Adrenal gland (tissue), 12 donors: ENCODE data around the gene PSORS1C1. TPM values are rescaled to one million over a fixed set of nuclear protein-coding genes. Genes with fewer than 3 reads are reported as not detected.

Experiments used
- DNase-seq, 7 donors: peaks; one replicate each; pipeline ENCODE4 v3.0.0-alpha.2; 2019 to 2020
- H3K27ac ChIP-seq, 5 donors: fragments of 200-600 bp; sonication (generic) in 4 of 5; 1 replicate in 3 of 5; 2 replicates in 2 of 5; pipeline versions ENCODE4 v1.5.1 to v1.8.0; 2016 to 2020; ENCODE audit warnings: mild to moderate bottlenecking in 1 of 5
- H3K27me3 ChIP-seq: fragments of 200-600 bp; 2 replicates; pipeline ENCODE4 v1.8.0; 2021
- H3K36me3 ChIP-seq, 2 donors: fragments of 200-600 bp; replicated peaks in 1 of 2; 1 replicate in 1 of 2; 2 replicates in 1 of 2; pipeline versions ENCODE4 v1.5.1 to v1.8.0; 2018 to 2022
- H3K4me1 ChIP-seq, 2 donors: fragments of 200-600 bp; replicated peaks in 1 of 2; 1 replicate in 1 of 2; 2 replicates in 1 of 2; pipeline versions ENCODE4 v1.5.1 to v1.8.0; 2018 to 2021
- H3K4me3 ChIP-seq, 4 donors: fragments of 200-600 bp; sonication (generic) in 3 of 4; one replicate each; pipeline ENCODE4 v1.5.1; 2016 to 2018
- H3K9me3 ChIP-seq, 3 donors: fragments of 200-600 bp; sonication (generic) in 1 of 3; replicated peaks in 1 of 3; 1 replicate in 2 of 3; 2 replicates in 1 of 3; pipeline versions ENCODE4 v1.5.1 to v1.8.0; 2016 to 2021
- POLR2A ChIP-seq, 2 donors: fragments of 450-650 bp; IDR thresholded peaks; one replicate each; pipeline ENCODE4 v1.6.1; 2017; ENCODE audit warnings: antibody characterized with exemption in 2 of 2, mild to moderate bottlenecking in 2 of 2, moderate library complexity in 1 of 2
- WGBS, 4 donors: extraction: QIAGEN DNeasy Blood & Tissue Kit in 2 of 4; methylation state at CpG; one replicate each; pipeline versions ENCODE4 v1.1.5 to v1.1.7; 2013 to 2017; 5-methylcytosine and 5-hydroxymethylcytosine counted together
- intact Hi-C, 2 donors: fragments of 100-400 bp; cut with DNase I; formaldehyde crosslinking; loops; one replicate each; pipeline versions ENCODE4 v1.14.1 to v1.15.0; 2022 to 2023
- polyA plus RNA-seq, 3 donors: library from polyadenylated mRNA; stranded (reverse); fragments of 200-250 nt in 2 of 3; fragments of 350-450 nt in 1 of 3; fragmentation: Illumina TruSeq in 1 of 3; extraction: RNeasy Lipid Tissue Mini Kit (QIAGEN cat#74804) in 1 of 3; gene quantifications; one replicate each; pipeline ENCODE4 v1.2.3, GENCODE V29; 2013 to 2014
- total RNA-seq, 9 donors: library from RNA; depleted of rRNA in 4 of 9; stranded (reverse); fragments of >200 nt in 4 of 9; fragments of 120-200 nt in 1 of 9; fragmentation: NEBNext Ultra II Directional in 1 of 9; extraction: Animal tissue kit (Norgen Biotek cat#: 25700) in 1 of 9; gene quantifications; one replicate each; pipeline versions ENCODE4 v1.1.0 to v1.2.4, GENCODE V29; 2013 to 2023
- TF ChIP-seq, protein P1 (sequence below), 6 experiments: fragments of 450-650 bp in 4 of 6; fragments of 200-600 bp in 2 of 6; sonication (generic) in 1 of 6; IDR thresholded peaks; 1 replicate in 5 of 6; 2 replicates in 1 of 6; pipeline versions ENCODE4 v1.5.1 to v1.8.0; 2016 to 2021; ENCODE audit warnings: antibody characterized with exemption in 6 of 6, mild to moderate bottlenecking in 2 of 6, moderate library complexity in 1 of 6
- donor health status: healthy with polysubstance abuse.
- donor health status: Bipolar disorder and iron deficiency.
- donor health status: DM: yes; HTN: yes; CAD: no.
- donor health status: DM: no; HTN: no; CAD: no.
- donor health status: DM: no; HTN: no; CAD: no.
- donor health status: DM: yes; HTN: yes; CAD: no.

PSORS1C1 gene
- total and polyA plus RNA-seq, 12 donors, result 0.06 to 5.1 (median 0.61) TPM

GRCh38 chr6:31173406-31173805 is 58.8 kb downstream of the PSORS1C1 start:
- Histone ChIP-seq H3K9me3 (no peaks in the 10 kb centered on the region), H3K27ac (no peak overlapping the region), H3K4me1 (no peaks in the 10 kb centered on the region), H3K4me3 (no peak overlapping the region), H3K36me3 (no peaks in the 10 kb centered on the region), H3K27me3 (no peaks in the 10 kb centered on the region)
- no peak for DNase-seq
- WGBS, 4 donors, result 38 to 79% (median 65%) methylated on average over 2 to 3 of the region's 3 CpGs
- intact Hi-C loops, result loop anchor here in 1 of 2 donors (10.0 kb wide), 1 partner anchor 1031 kb away; no protein-coding TSS in a partner anchor
- TF ChIP-seq POLR2A (IDR thresholded peaks at IDR 0.05), result no peak
- TF ChIP-seq, protein P1, sequence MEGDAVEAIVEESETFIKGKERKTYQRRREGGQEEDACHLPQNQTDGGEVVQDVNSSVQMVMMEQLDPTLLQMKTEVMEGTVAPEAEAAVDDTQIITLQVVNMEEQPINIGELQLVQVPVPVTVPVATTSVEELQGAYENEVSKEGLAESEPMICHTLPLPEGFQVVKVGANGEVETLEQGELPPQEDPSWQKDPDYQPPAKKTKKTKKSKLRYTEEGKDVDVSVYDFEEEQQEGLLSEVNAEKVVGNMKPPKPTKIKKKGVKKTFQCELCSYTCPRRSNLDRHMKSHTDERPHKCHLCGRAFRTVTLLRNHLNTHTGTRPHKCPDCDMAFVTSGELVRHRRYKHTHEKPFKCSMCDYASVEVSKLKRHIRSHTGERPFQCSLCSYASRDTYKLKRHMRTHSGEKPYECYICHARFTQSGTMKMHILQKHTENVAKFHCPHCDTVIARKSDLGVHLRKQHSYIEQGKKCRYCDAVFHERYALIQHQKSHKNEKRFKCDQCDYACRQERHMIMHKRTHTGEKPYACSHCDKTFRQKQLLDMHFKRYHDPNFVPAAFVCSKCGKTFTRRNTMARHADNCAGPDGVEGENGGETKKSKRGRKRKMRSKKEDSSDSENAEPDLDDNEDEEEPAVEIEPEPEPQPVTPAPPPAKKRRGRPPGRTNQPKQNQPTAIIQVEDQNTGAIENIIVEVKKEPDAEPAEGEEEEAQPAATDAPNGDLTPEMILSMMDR (IDR thresholded peaks at IDR 0.05), result no peak

DNA sequence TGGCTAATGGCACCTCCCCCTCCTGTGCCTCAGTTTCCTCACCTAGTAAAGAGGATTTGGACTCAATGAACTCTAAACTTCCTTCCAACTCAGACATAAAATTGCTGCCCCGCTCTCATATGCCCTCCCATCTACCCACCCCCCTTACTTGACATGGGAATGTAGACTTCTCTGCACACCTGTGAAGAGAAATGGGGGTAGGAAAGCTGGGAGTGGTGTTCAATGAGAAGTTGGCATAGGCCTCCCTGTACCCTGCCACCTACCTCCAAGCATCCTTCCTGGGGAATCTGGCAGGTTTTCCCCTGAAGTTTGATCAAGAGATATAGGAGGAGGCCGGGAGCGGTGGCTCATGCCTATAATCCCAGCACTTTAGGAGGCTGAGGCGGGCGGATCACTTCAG is 59.8 kb downstream of the PSORS1C1 start:
- 78 to 93% (median 83%) methylated on average over 5 of the region's 5 CpGs for WGBS, 4 donors
- DNase-seq, result no peak
- TF ChIP-seq, protein P1 (IDR thresholded peaks at IDR 0.05), result no peak
- no peak for TF ChIP-seq POLR2A (IDR thresholded peaks at IDR 0.05)
- Histone ChIP-seq H3K9me3 (no peaks in the 10 kb centered on the region), H3K27ac (no peak overlapping the region), H3K27me3 (no peaks in the 10 kb centered on the region), H3K4me3 (no peak overlapping the region), H3K36me3 (no peaks in the 10 kb centered on the region), H3K4me1 (no peaks in the 10 kb centered on the region)
- intact Hi-C loops, result loop anchor here in 1 of 2 donors (10.0 kb wide), 1 partner anchor 1030 kb away; no protein-coding TSS in a partner anchor

DNA sequence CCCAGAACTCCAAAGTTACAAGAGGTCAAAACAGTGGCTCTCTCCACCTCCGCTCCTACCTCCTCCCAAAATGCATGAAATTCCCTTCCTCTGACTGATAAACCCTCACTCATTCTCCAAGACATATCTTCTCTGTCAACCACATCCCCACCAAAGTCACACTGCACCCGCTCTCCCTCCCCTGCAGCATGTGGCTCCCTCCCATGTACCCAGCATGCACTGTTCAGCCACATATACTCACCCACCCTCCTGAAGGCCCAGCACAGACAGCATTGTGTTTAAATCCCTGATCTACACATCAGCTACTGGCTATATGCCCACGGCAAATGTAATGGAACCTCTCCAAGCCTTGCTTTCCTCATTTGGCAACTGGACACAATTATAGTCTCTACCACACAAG is 61.4 kb downstream of the PSORS1C1 start:
- no peaks in the 10 kb centered on the region for H3K9me3 ChIP-seq
- intact Hi-C loops, result loop anchor here in 1 of 2 donors (10.0 kb wide), 1 partner anchor 1029 kb away; no protein-coding TSS in a partner anchor
- TF ChIP-seq POLR2A (IDR thresholded peaks at IDR 0.05), result no peak
- TF ChIP-seq, protein P1 (IDR thresholded peaks at IDR 0.05), result no peak
- H3K36me3 ChIP-seq, result no peaks in the 10 kb centered on the region
- H3K4me1 ChIP-seq, result no peaks in the 10 kb centered on the region
- no peaks in the 10 kb centered on the region for H3K27me3 ChIP-seq
- DNase-seq, result no peak
- WGBS, 4 donors, result 81 to 88% (median 86%) methylated on average over 3 of the region's 3 CpGs
- no peak overlapping the region for H3K27ac ChIP-seq
- H3K4me3 ChIP-seq, result no peak overlapping the region

- WGBS, 4 donors, result 52 to 71% (median 64%) methylated on average over 8 of the region's 8 CpGs
- no peaks in the 10 kb centered on the region for H3K36me3 ChIP-seq
- no peaks in the 10 kb centered on the region for H3K27me3 ChIP-seq
- no peak overlapping the region for H3K27ac ChIP-seq
- DNase-seq, result no peak
- no peaks in the 10 kb centered on the region for H3K9me3 ChIP-seq
- intact Hi-C loops, result loop anchor here in 1 of 2 donors (10.0 kb wide), 1 partner anchor 1026 kb away; no protein-coding TSS in a partner anchor
- no peak for TF ChIP-seq POLR2A (IDR thresholded peaks at IDR 0.05)
- TF ChIP-seq, protein P1 (IDR thresholded peaks at IDR 0.05), result no peak
- no peak overlapping the region for H3K4me3 ChIP-seq
- H3K4me1 ChIP-seq, result no peaks in the 10 kb centered on the region
Observed at GRCh38 chr6:31178143-31179041, 63.8 kb downstream of the PSORS1C1 start.
